K562 (cell line): ENCODE data around the gene SKIC8. TPM values are rescaled to one million over a fixed set of nuclear protein-coding genes. Genes with fewer than 3 reads are reported as not detected.
A peak's percentile ranks its signal among the peaks of the same experiment; 100 is the strongest.

Experiments used
- ARHGAP35 ChIP-seq: fragments of 450-650 bp; IDR thresholded peaks from 2 replicates; pipeline ENCODE4 v1.6.1; 2018; ENCODE audit not compliant: partially characterized antibody
- BRD4 ChIP-seq: fragments of 200-600 bp; sonication (generic); IDR thresholded peaks from 2 replicates; pipeline ENCODE4 v1.6.1; 2017; ENCODE audit warnings: inconsistent platforms
- CXXC5 ChIP-seq: fragments of 250-450 bp; sonication (Bioruptor Pico); IDR thresholded peaks from 2 replicates; pipeline ENCODE4 v1.8.0; 2022; ENCODE audit warnings: inconsistent platforms, mild to moderate bottlenecking, moderate library complexity
- HNRNPK ChIP-seq: fragments of 200-400 bp; formaldehyde crosslinking; IDR thresholded peaks from one replicate; pipeline ENCODE4 v1.6.1; 2018; ENCODE audit warnings: mild to moderate bottlenecking, low read depth, low read length; ENCODE audit not compliant: poor library complexity, severe bottlenecking
- HNRNPLL ChIP-seq: fragments of 200-400 bp; formaldehyde crosslinking; IDR thresholded peaks from 2 replicates; pipeline ENCODE4 v1.6.1; 2017; ENCODE audit warnings: low read length, low read depth, mild to moderate bottlenecking; ENCODE audit not compliant: poor library complexity, severe bottlenecking
- KDM5B ChIP-seq: fragments of 200-600 bp; sonication (generic); IDR thresholded peaks from 2 replicates; pipeline ENCODE4 v1.6.1; 2012; ENCODE audit warnings: low read depth, mild to moderate bottlenecking, moderate library complexity, low read length, control low read depth, inconsistent platforms; ENCODE audit not compliant: insufficient replicate concordance
- MEF2A ChIP-seq: IDR thresholded peaks from 2 replicates; pipeline ENCODE4 v1.6.1; 2011; ENCODE audit warnings: low read depth, mild to moderate bottlenecking, low read length, moderate library complexity; ENCODE audit not compliant: control insufficient read depth
- NCOA1 ChIP-seq: fragments of 450-650 bp; IDR thresholded peaks from 2 replicates; pipeline ENCODE4 v1.6.1; 2016; ENCODE audit warnings: low read depth
- PURB ChIP-seq: sonication (generic); formaldehyde crosslinking; IDR thresholded peaks from 2 replicates; pipeline ENCODE4 v1.9.0; 2021; ENCODE audit warnings: low read depth, mild to moderate bottlenecking, missing genetic modification reagents
- RHOXF2B ChIP-seq: fragments of 250-450 bp; sonication (Bioruptor Pico); conservative IDR thresholded peaks from 2 replicates; pipeline ENCODE4 v1.5.1; 2021
- SMAD3 ChIP-seq: fragments of 450-650 bp; formaldehyde crosslinking; conservative IDR thresholded peaks from 2 replicates; pipeline ENCODE4 v1.4.0; 2020; ENCODE audit warnings: mild to moderate bottlenecking
- TEAD4 ChIP-seq, 2 experiments: sonication (generic) in 1 of 2; formaldehyde crosslinking in 1 of 2; IDR thresholded peaks; 2 replicates each; pipeline versions ENCODE4 v1.6.1 to v1.8.0; 2012 to 2022; ENCODE audit warnings: borderline replicate concordance in 1 of 2, inconsistent platforms in 1 of 2, low read length in 1 of 2, mild to moderate bottlenecking in 1 of 2, missing genetic modification reagents in 1 of 2
- U2AF1 ChIP-seq: fragments of 200-400 bp; formaldehyde crosslinking; optimal IDR thresholded peaks from 2 replicates; pipeline ENCODE3; 2017; ENCODE audit warnings: mild to moderate bottlenecking, low read depth, low read length, moderate library complexity
- VEZF1 ChIP-seq: fragments of 200-800 bp; sonication (Bioruptor generic); IDR thresholded peaks from 2 replicates; pipeline ENCODE4 v1.6.1; 2017; ENCODE audit warnings: missing genetic modification characterization, missing compliant biosample characterization
- YY1 ChIP-seq, 3 experiments: IDR thresholded peaks; 2 replicates each; pipeline ENCODE4 v1.6.1; 2011; ENCODE audit warnings: low read length in 2 of 3, mild to moderate bottlenecking in 2 of 3, moderate library complexity in 2 of 3, borderline replicate concordance in 1 of 3, control low read depth in 1 of 3, low read depth in 1 of 3; ENCODE audit not compliant: insufficient read depth in 3 of 3, insufficient replicate concordance in 2 of 3, control insufficient read depth in 1 of 3, insufficient read length in 1 of 3; ENCODE audit errors: extremely low read depth in 1 of 3
- ZMIZ1 ChIP-seq, 2 experiments: fragments of 150-350 bp in 1 of 2; IDR thresholded peaks; 2 replicates each; pipeline ENCODE4 v1.6.1; 2012 to 2016; ENCODE audit warnings: low read depth in 2 of 2, low read length in 2 of 2, mild to moderate bottlenecking in 1 of 2, moderate library complexity in 1 of 2
- ZNF184 ChIP-seq: sonication (generic); formaldehyde crosslinking; IDR thresholded peaks from 2 replicates; pipeline ENCODE4 v1.5.0; 2020; ENCODE audit warnings: missing genetic modification reagents
- polyA plus RNA-seq, 8 experiments: library from polyadenylated mRNA; depleted of rRNA in 4 of 8; stranded (reverse) in 5 of 8; unstranded in 3 of 8; fragments of >200 nt; fragmentation: Nextera tagmentation in 2 of 8; fragmentation: Illumina TruSeq in 1 of 8; extraction: Ambion mirVana in 2 of 8; extraction: Trizol in 1 of 8; gene quantifications; 2 replicates each; pipeline versions ENCODE4 v1.2.1 to v1.2.3, GENCODE V29; 2011 to 2014; ENCODE audit warnings: inconsistent platforms in 1 of 8, missing spikeins in 1 of 8
- total RNA-seq, 7 experiments: library from RNA; depleted of rRNA in 6 of 7; stranded (reverse); fragments of >200 nt in 6 of 7; fragmentation: Illumina TruSeq in 2 of 7; extraction: Trizol in 2 of 7; gene quantifications; 2 replicates each; pipeline versions ENCODE4 v1.2.1 to v1.2.3, GENCODE V29; 2011 to 2021; ENCODE audit warnings: low replicate concordance in 1 of 7
- TF ChIP-seq, protein P1 (sequence below): fragments of 250-450 bp; sonication (Bioruptor Pico); IDR thresholded peaks from 2 replicates; pipeline ENCODE4 v1.5.0; 2020; ENCODE audit warnings: mild to moderate bottlenecking
- TF ChIP-seq, protein P2 (sequence below): fragments of 450-650 bp; IDR thresholded peaks from 2 replicates; pipeline ENCODE4 v1.6.1; 2017; ENCODE audit warnings: antibody characterized with exemption

Gene SKIC8
- total and polyA plus RNA-seq, 9 of the 15 experiments (the other 6 are each of a cell fraction or from before 2014, with no cell fraction given): 79.5 to 389 (median 146) TPM

GRCh38 chr15:78244101-78244500 lies 55.3 kb downstream of the SKIC8 start (continued):
- TF ChIP-seq ZMIZ1 (IDR thresholded peaks at IDR 0.05; ENCODE audit: low read depth in 2 of 2, low read length in 2 of 2): no peak
- no peak for TF ChIP-seq MEF2A
- no peak for TF ChIP-seq YY1 (IDR thresholded peaks at IDR 0.05; ENCODE audit: borderline replicate concordance in 1 of 3, control insufficient read depth in 1 of 3, extremely low read depth in 1 of 3, insufficient read depth in 3 of 3, insufficient read length in 1 of 3, insufficient replicate concordance in 2 of 3, low read depth in 1 of 3, low read length in 2 of 3)
- TF ChIP-seq PURB (CRISPR knock-in tag): no peak
- no peak for TF ChIP-seq ZNF184
- no peak for TF ChIP-seq ARHGAP35
- TF ChIP-seq SMAD3 (CRISPR knock-in tag): no peak
- TF ChIP-seq TEAD4 (IDR thresholded peaks at IDR 0.05; ENCODE audit: low read length): no peak
- TF ChIP-seq TEAD4 (CRISPR knock-in tag; IDR thresholded peaks at IDR 0.05; ENCODE audit: borderline replicate concordance): no peak
- TF ChIP-seq, protein P1, sequence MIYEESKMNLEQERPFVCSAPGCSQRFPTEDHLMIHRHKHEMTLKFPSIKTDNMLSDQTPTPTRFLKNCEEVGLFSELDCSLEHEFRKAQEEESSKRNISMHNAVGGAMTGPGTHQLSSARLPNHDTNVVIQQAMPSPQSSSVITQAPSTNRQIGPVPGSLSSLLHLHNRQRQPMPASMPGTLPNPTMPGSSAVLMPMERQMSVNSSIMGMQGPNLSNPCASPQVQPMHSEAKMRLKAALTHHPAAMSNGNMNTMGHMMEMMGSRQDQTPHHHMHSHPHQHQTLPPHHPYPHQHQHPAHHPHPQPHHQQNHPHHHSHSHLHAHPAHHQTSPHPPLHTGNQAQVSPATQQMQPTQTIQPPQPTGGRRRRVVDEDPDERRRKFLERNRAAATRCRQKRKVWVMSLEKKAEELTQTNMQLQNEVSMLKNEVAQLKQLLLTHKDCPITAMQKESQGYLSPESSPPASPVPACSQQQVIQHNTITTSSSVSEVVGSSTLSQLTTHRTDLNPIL (CRISPR knock-in tag): no peak
- TF ChIP-seq NCOA1: no peak
- 0 out of 2 replicates have a peak, but pooled peaks have one; percentile 11 for TF ChIP-seq CXXC5
- no peak for TF ChIP-seq BRD4
- TF ChIP-seq VEZF1 (CRISPR knock-in tag): peak; percentile 35; the same call in 1 of the 2 replicates
- no peak for TF ChIP-seq RHOXF2B
- TF ChIP-seq, protein P2, sequence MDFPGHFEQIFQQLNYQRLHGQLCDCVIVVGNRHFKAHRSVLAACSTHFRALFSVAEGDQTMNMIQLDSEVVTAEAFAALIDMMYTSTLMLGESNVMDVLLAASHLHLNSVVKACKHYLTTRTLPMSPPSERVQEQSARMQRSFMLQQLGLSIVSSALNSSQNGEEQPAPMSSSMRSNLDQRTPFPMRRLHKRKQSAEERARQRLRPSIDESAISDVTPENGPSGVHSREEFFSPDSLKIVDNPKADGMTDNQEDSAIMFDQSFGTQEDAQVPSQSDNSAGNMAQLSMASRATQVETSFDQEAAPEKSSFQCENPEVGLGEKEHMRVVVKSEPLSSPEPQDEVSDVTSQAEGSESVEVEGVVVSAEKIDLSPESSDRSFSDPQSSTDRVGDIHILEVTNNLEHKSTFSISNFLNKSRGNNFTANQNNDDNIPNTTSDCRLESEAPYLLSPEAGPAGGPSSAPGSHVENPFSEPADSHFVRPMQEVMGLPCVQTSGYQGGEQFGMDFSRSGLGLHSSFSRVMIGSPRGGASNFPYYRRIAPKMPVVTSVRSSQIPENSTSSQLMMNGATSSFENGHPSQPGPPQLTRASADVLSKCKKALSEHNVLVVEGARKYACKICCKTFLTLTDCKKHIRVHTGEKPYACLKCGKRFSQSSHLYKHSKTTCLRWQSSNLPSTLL: no peak
- no peak for TF ChIP-seq HNRNPLL
- no peak for TF ChIP-seq U2AF1
- no peak for TF ChIP-seq KDM5B
- TF ChIP-seq HNRNPK: no peak
